Measurements from ENCODE around the gene PIEZO2. TPM values are rescaled to one million over a fixed set of nuclear protein-coding genes. Genes with fewer than 3 reads are reported as not detected.

Gene PIEZO2
- total RNA-seq, 3 donors from 2014 or later (not counting 1 experiment from before 2014, with no cell fraction given): not detected

- Mint-ChIP-seq H3K9me3 (no peaks in the 10 kb centered on the region), H3K27ac (no peak overlapping the region), H3K4me1 (no peaks in the 10 kb centered on the region), H3K27me3 (ENCODE audit: low read depth in 2 of 2) (peaks cover 0 to 8% of the 10 kb centered on the region in 2 donors), H3K36me3 (no peaks in the 10 kb centered on the region), H3K4me3 (no peak overlapping the region)
- H3K9me3 ChIP-seq (ENCODE audit: control insufficient read depth, insufficient read depth, low read length): no peaks in the 10 kb centered on the region
- intact Hi-C loops (cut with micrococcal nuclease): no loop called here
- H3K4me1 ChIP-seq (ENCODE audit: control insufficient read depth, insufficient read depth, low read length): peaks cover 3% of the 10 kb centered on the region
- H3K4me3 ChIP-seq (ENCODE audit: low read length): no peak overlapping the region
- H3K27ac ChIP-seq (ENCODE audit: low read length): no peak overlapping the region
- no peak for TF ChIP-seq CTCF (IDR thresholded peaks at IDR 0.05)
- ATAC-seq (no peak), DNase-seq (no peak)
- no peaks in the 10 kb centered on the region for H3K27me3 ChIP-seq (ENCODE audit: control insufficient read depth, insufficient read depth, low read length)
- WGBS (ENCODE audit: insufficient coverage): 93% methylated on average over 2 of the region's 4 CpGs
- no peaks in the 10 kb centered on the region for H3K36me3 ChIP-seq (ENCODE audit: control insufficient read depth, insufficient read depth, low read length)
Observed at GRCh38 chr18:10793730-10794370, 355.5 kb downstream of the PIEZO2 start.

GRCh38 chr18:10792181-10792580 lies 357.2 kb downstream of the PIEZO2 start:
- H3K36me3 Mint-ChIP-seq: no peaks in the 10 kb centered on the region

GRCh38 chr18:10791169-10791831 lies 358.1 kb downstream of the PIEZO2 start:
- Mint-ChIP-seq H3K27ac (no peak overlapping the region), H3K4me1 (no peaks in the 10 kb centered on the region), H3K9me3 (no peaks in the 10 kb centered on the region), H3K4me3 (no peak overlapping the region), H3K36me3 (no peaks in the 10 kb centered on the region), H3K27me3 (ENCODE audit: low read depth in 2 of 2) (peaks cover 0 to 9% of the 10 kb centered on the region in 2 donors)
- WGBS (ENCODE audit: insufficient coverage): 86% methylated on average over 4 of the region's 7 CpGs
- Histone ChIP-seq H3K4me1 (ENCODE audit: control insufficient read depth, insufficient read depth, low read length) (peaks cover 3% of the 10 kb centered on the region), H3K27me3 (ENCODE audit: control insufficient read depth, insufficient read depth, low read length) (no peaks in the 10 kb centered on the region), H3K36me3 (ENCODE audit: control insufficient read depth, insufficient read depth, low read length) (no peaks in the 10 kb centered on the region), H3K27ac (ENCODE audit: low read length) (no peak overlapping the region), H3K4me3 (ENCODE audit: low read length) (no peak overlapping the region), H3K9me3 (ENCODE audit: control insufficient read depth, insufficient read depth, low read length) (no peaks in the 10 kb centered on the region)
- no peak for TF ChIP-seq CTCF (IDR thresholded peaks at IDR 0.05)
- intact Hi-C loops (cut with micrococcal nuclease): no loop called here
- DNase-seq (no peak), ATAC-seq (no peak)

More at GRCh38 chr18:10792181-10792580, 357.2 kb downstream of the PIEZO2 start:
- H3K27me3 Mint-ChIP-seq (ENCODE audit: low read depth in 2 of 2): peaks cover 0 to 8% of the 10 kb centered on the region in 2 donors
- no peak for TF ChIP-seq CTCF (IDR thresholded peaks at IDR 0.05)
- no peaks in the 10 kb centered on the region for H3K27me3 ChIP-seq (ENCODE audit: control insufficient read depth, insufficient read depth, low read length)
- H3K9me3 Mint-ChIP-seq: no peaks in the 10 kb centered on the region
- H3K27ac Mint-ChIP-seq: no peak overlapping the region
- no peaks in the 10 kb centered on the region for H3K9me3 ChIP-seq (ENCODE audit: control insufficient read depth, insufficient read depth, low read length)
- no peak for DNase-seq
- no peaks in the 10 kb centered on the region for H3K4me1 Mint-ChIP-seq
- no peak overlapping the region for H3K27ac ChIP-seq (ENCODE audit: low read length)
- peaks cover 3% of the 10 kb centered on the region for H3K4me1 ChIP-seq (ENCODE audit: control insufficient read depth, insufficient read depth, low read length)
- ATAC-seq: no peak
- H3K36me3 ChIP-seq (ENCODE audit: control insufficient read depth, insufficient read depth, low read length): no peaks in the 10 kb centered on the region
- H3K4me3 ChIP-seq (ENCODE audit: low read length): no peak overlapping the region
- H3K4me3 Mint-ChIP-seq: no peak overlapping the region
- 57% methylated on average over 2 of the region's 4 CpGs for WGBS (ENCODE audit: insufficient coverage)
- intact Hi-C loops (cut with micrococcal nuclease): no loop called here
